HUES64 (cell line): ENCODE data around the gene USP34.
A peak's percentile ranks its signal among the peaks of the same experiment; 100 is the strongest.
"Not testable (repeated sequence)": the region's sequence is repeated elsewhere in the genome, so short reads cannot be mapped to it uniquely, and the experiment has no call there.

Source experiments
- H3K27ac ChIP-seq: 2 replicates; pipeline ENCODE4 v1.7.0; 2013; ENCODE audit warnings: low read depth, low read length, inconsistent platforms
- H3K27me3 ChIP-seq: 2 replicates; pipeline ENCODE4 v1.6.1; 2013; ENCODE audit warnings: mild to moderate bottlenecking, low read length; ENCODE audit not compliant: insufficient read depth
- H3K36me3 ChIP-seq: 2 replicates; pipeline ENCODE4 v1.6.1; 2013; ENCODE audit warnings: mild to moderate bottlenecking, low read length; ENCODE audit not compliant: insufficient read depth
- H3K4me1 ChIP-seq: 2 replicates; pipeline ENCODE4 v1.6.1; 2013; ENCODE audit warnings: mild to moderate bottlenecking, low read length, moderate library complexity; ENCODE audit not compliant: insufficient read depth
- H3K4me3 ChIP-seq: 2 replicates; pipeline ENCODE4 v1.5.1; 2013; ENCODE audit warnings: mild to moderate bottlenecking, low read length, moderate library complexity
- H3K9ac ChIP-seq: 2 replicates; pipeline ENCODE4 v1.6.1; 2013; ENCODE audit warnings: mild to moderate bottlenecking, low read depth, low read length
- H3K9me3 ChIP-seq: 2 replicates; pipeline ENCODE4 v1.6.1; 2013; ENCODE audit warnings: low read depth, low read length; ENCODE audit not compliant: insufficient read depth
- WGBS: fragments of 150-250, 120-280 bp; methylation state at CpG from one replicate; pipeline ENCODE4 v1.1.7; 2013; ENCODE audit warnings: missing lambda C conversion rate; 5-methylcytosine and 5-hydroxymethylcytosine counted together

The USP34 gene

DNA sequence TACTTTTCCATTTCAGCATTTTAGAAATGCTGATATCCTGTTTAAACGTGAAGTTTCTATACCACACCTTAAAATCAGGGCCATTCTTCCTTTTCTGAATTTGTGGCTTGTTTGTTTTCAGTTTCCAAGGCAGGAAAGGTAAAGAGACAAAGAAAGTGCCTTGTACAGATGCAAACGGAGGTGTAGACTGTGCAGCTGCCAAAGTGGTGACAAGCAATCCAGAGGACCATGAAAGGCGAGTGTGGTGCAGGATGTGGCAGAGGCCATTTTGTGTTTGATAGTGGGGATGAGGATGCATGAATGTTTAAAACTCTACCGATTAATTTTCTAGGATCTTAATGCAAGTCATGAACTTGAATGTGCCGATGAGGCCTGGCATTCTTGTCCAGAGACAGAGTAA lies 308.2 kb downstream of the USP34 start:
- Histone ChIP-seq H3K27me3 (no peaks in the 10 kb centered on the region), H3K9me3 (no peaks in the 10 kb centered on the region), H3K27ac (no peak overlapping the region), H3K4me1 (no peaks in the 10 kb centered on the region), H3K9ac (no peak overlapping the region), H3K36me3 (peaks cover 28% of the 10 kb centered on the region), H3K4me3 (no peak overlapping the region)
- 91% methylated on average over 5 of the region's 5 CpGs for WGBS

GRCh38 chr2:61161888-61162287 lies 309.0 kb downstream of the USP34 start, which contains the start of gene C2orf74:
C2orf74 (plus strand) TSS chr2:61162188; CDS start chr2:61162515, 327 bp downstream.
- WGBS, result 91% methylated on average over 4 of the region's 5 CpGs
- no peak within 1 kb of the TSS for H3K9ac ChIP-seq
- no peaks in the 10 kb centered on the region for H3K4me1 ChIP-seq
- H3K9me3 ChIP-seq, result no peaks in the 10 kb centered on the region
- no peaks in the 10 kb centered on the region for H3K27me3 ChIP-seq
- H3K4me3 ChIP-seq, result no peak within 1 kb of the TSS
- peaks cover 28% of the 10 kb centered on the region for H3K36me3 ChIP-seq
- no peak within 1 kb of the TSS for H3K27ac ChIP-seq

- H3K27me3 ChIP-seq, result no peaks in the 10 kb centered on the region
- H3K9ac ChIP-seq, result no peak overlapping the region
- H3K4me3 ChIP-seq, result no peak overlapping the region
- H3K36me3 ChIP-seq, result peaks cover 7% of the 10 kb centered on the region; the same call in 1 of the 2 replicates
- WGBS, result 80% methylated on average over 3 of the region's 3 CpGs
- no peaks in the 10 kb centered on the region for H3K4me1 ChIP-seq
- no peak overlapping the region for H3K27ac ChIP-seq
- H3K9me3 ChIP-seq, result no peaks in the 10 kb centered on the region
Measured at GRCh38 chr2:61158356-61158955, 312.4 kb downstream of the USP34 start.

GRCh38 chr2:61157371-61158003 lies 313.4 kb downstream of the USP34 start:
- no peaks in the 10 kb centered on the region for H3K4me1 ChIP-seq
- H3K36me3 ChIP-seq, result no peaks in the 10 kb centered on the region
- no peak overlapping the region for H3K9ac ChIP-seq
- no peak overlapping the region for H3K4me3 ChIP-seq
- no peaks in the 10 kb centered on the region for H3K9me3 ChIP-seq
- no peak overlapping the region for H3K27ac ChIP-seq
- 76% methylated on average over 5 of the region's 5 CpGs for WGBS
- H3K27me3 ChIP-seq, result no peaks in the 10 kb centered on the region

- Histone ChIP-seq H3K36me3 (peaks cover 19% of the 10 kb centered on the region), H3K9ac (no peak overlapping the region), H3K27me3 (no peaks in the 10 kb centered on the region), H3K4me3 (no peak overlapping the region), H3K27ac (no peak overlapping the region), H3K4me1 (no peaks in the 10 kb centered on the region), H3K9me3 (no peaks in the 10 kb centered on the region)
- WGBS, result 100% methylated on average over 1 of the region's 1 CpG
Measured at GRCh38 chr2:61151436-61151835, 319.5 kb downstream of the USP34 start.

DNA sequence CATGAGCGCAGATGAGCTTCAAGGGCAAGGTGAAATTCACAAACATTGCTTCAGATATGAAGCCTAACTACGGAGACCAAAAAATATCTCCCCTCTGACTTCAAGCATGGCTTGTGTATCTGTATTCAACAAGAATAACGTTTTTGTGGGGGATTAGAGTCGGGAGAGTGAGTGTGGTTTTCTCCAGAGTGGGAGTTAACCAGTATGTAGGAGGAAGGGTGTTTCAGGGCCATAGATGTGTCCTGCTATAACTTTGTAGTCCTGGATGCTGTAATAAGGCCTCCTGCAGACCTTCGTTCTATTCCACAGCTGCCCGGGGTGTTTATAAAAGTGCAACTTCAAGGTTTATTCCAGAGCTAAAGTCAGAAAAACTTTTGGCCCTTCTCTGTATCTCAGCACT lies 321.8 kb downstream of the USP34 start:
- peaks cover 19% of the 10 kb centered on the region for H3K36me3 ChIP-seq
- WGBS, result 95% methylated on average over 6 of the region's 6 CpGs
- no peak overlapping the region for H3K27ac ChIP-seq
- no peaks in the 10 kb centered on the region for H3K9me3 ChIP-seq
- no peak overlapping the region for H3K4me3 ChIP-seq
- H3K27me3 ChIP-seq, result no peaks in the 10 kb centered on the region
- H3K4me1 ChIP-seq, result no peaks in the 10 kb centered on the region
- no peak overlapping the region for H3K9ac ChIP-seq

DNA sequence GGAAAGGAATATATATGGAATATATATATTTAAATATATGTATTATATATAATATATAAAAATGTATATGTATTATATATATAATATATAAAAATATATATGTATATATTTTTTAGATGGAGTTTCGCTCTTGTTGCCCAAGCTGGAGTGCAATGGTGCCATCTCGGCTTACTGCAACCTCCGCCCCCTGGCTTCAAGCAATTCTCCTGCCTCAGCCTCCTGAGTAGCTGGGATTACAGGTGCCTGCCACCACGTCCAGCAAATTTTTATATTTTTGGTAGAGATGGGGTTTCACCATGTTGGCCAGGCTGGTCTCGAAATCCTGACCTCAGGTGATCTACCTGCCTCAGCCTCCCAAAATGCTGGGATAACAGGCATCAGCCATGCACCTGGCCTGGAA lies 322.8 kb downstream of the USP34 start:
- 96% methylated on average over 5 of the region's 5 CpGs for WGBS
- H3K4me1 ChIP-seq, H3K27ac ChIP-seq, H3K9me3 ChIP-seq, H3K9ac ChIP-seq, H3K27me3 ChIP-seq, H3K4me3 ChIP-seq: not testable (repeated sequence)
- peaks cover 19% of the 10 kb centered on the region for H3K36me3 ChIP-seq

DNA sequence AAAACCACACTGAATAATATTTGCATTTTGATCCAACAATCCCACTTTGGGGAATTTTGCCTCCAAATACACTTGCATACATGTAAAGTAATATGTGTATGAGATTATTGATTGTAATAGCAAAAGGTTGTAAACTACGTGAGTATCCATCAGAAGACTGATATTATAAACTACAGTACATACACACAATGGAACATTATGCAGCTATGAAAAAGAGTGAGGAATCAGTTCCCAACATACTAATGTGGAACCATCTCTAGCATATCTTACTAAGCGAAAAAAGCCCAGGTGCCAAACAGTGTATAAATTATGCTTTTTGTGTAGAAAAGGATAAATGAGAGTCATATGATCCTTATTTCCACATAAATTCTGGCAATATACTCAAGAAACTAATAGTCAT lies 324.9 kb downstream of the USP34 start:
- Histone ChIP-seq H3K4me1 (no peaks in the 10 kb centered on the region), H3K27me3 (no peaks in the 10 kb centered on the region), H3K9ac (no peak overlapping the region), H3K9me3 (no peaks in the 10 kb centered on the region), H3K36me3 (peaks cover 10% of the 10 kb centered on the region), H3K4me3 (no peak overlapping the region), H3K27ac (no peak overlapping the region)
- WGBS, result no CpG with 5 or more reads among the region's 2 CpGs

DNA sequence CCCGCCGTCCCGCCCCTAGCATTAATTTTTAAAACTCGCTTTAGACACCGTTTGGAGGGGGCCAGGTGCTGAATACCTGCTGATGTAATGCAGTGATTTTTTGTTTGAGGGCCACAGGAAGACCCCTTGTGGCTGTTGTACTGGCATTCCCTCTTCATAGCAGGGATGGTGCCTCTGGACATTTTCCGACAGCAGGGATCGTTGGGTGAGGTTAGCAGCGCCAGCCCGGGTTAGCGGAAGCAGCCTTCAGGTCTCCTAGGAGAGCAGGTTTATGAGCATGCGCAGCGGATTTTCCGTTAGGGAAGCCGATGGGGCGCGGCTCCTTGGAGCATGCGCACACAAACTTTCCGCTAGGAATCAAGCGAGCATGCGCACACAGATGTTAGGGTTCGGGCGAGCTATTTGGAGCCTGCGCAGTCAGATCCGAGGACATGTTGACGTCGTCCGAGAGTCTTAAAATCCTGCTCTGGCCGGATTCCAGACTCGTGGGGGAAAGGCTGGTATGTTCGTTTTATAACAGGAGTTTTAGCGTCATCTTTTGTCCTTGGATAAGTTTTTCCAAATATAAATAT lies 326.1 kb downstream of the USP34 start:
- Histone ChIP-seq H3K36me3 (peaks cover 10% of the 10 kb centered on the region), H3K27ac (peak overlapping the region; percentile 80; the same call in 1 of the 2 replicates), H3K9ac (peak overlapping the region; percentile 72), H3K27me3 (no peaks in the 10 kb centered on the region), H3K9me3 (no peaks in the 10 kb centered on the region), H3K4me1 (no peaks in the 10 kb centered on the region), H3K4me3 (peak overlapping the region; percentile 76)
- WGBS, result 10% methylated on average over 29 of the region's 31 CpGs

DNA sequence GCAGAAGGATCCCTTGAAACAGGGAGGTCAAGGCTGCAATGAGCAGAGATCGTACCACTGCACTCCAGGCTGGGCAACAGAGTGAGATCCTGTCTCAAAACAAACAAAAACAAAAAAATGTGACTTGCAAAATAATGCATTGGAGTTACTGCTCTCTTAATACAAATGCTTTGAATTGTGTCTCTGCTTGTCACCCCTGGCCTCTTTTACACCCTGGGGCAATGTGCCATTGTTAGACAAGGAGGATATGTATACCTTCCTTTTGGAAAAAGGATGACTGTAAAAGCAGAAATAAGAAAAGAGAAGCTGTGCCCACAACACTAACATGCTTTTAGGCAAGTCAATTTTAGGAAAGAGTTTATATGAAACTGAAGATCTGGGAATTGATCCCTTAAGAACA lies 329.7 kb downstream of the USP34 start:
- 94% methylated on average over 1 of the region's 1 CpG for WGBS
- Histone ChIP-seq H3K36me3 (no peaks in the 10 kb centered on the region), H3K4me1 (no peaks in the 10 kb centered on the region), H3K4me3 (no peak overlapping the region), H3K27ac (no peak overlapping the region), H3K9ac (no peak overlapping the region), H3K9me3 (no peaks in the 10 kb centered on the region), H3K27me3 (peaks cover 5% of the 10 kb centered on the region; the same call in 1 of the 2 replicates)

GRCh38 chr2:61138859-61139258 lies 332.0 kb downstream of the USP34 start:
- WGBS, result 95% methylated on average over 4 of the region's 4 CpGs
- peaks cover 5% of the 10 kb centered on the region; the same call in 1 of the 2 replicates for H3K27me3 ChIP-seq
- no peaks in the 10 kb centered on the region for H3K9me3 ChIP-seq
- H3K4me1 ChIP-seq, result no peaks in the 10 kb centered on the region
- H3K36me3 ChIP-seq, result no peaks in the 10 kb centered on the region
- no peak overlapping the region for H3K4me3 ChIP-seq
- H3K9ac ChIP-seq, result no peak overlapping the region
- H3K27ac ChIP-seq, result no peak overlapping the region
